ENCODE results near the gene DENND4A.

Gene DENND4A

Small RNAs within 50 kb of the gene (small RNA-seq; reads per million reads assigned to genes)
- gene MIR4511 (0 to 0.09 reads per million in 2 experiments), gene SNORD13E (0.44 to 1.8 reads per million in 2 experiments)

Data from SK-N-DZ (cell line).